ENCODE results near the gene GABRG3.

GABRG3 gene

GRCh38 chr15:26970712-26971210, at the start of gene GABRG3:
Gene GABRG3 (plus strand): TSS chr15:26971181.
- no peak for DNase-seq (ENCODE audit: low spot score)

- DNase-seq (ENCODE audit: low spot score) = no peak
These were observed 49.5 kb upstream of the GABRG3 start for GRCh38 chr15:26921433-26921832.

GRCh38 chr15:26926081-26926480, 44.9 kb upstream of the GABRG3 start:
- no peak for DNase-seq (ENCODE audit: low spot score)

DNA sequence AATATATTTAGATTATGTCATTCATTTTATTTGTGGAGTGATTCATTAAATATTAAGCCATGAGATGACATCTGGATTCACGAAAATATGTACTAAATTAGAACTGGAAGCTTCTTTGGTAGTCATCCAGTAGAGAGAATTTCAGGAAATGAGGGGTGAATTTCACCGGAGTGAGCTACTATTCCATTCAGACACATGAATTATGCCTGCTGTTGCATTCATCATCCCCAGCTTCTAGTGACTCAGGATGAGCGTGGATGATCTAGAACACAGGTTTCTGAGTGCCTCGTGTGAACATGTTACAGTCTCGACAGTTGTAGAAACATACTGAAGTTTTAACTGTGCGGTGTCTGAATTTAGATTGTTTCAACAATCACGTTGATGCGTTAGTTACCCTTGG, 42.9 kb upstream of the GABRG3 start:
- no peak for DNase-seq (ENCODE audit: low spot score)

DNA sequence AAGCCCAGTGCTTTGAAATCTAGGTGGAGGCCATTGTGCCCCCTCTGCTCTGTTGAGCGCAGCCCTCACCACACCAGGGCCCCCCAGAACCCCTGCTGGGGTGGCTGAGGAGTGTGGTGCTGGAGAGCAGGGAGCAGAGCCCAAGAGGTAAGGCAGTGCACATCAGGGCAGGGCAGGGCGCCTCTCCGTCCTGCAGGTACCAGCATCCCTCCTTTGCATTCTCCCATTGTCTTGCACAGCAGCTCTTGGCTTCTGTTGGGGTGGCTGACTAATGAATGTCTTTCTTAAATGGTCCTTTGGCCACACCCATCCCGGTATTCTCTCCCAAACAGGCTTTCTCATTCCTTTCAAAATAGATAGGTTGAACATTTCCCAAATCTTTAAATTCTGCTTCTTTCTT, 41.4 kb upstream of the GABRG3 start:
- no peak for DNase-seq (ENCODE audit: low spot score)

GRCh38 chr15:26934848-26935247, 36.1 kb upstream of the GABRG3 start:
- no peak for DNase-seq (ENCODE audit: low spot score)

- no peak for DNase-seq (ENCODE audit: low spot score)
These were observed 35.7 kb upstream of the GABRG3 start for GRCh38 chr15:26935322-26935721.

DNA sequence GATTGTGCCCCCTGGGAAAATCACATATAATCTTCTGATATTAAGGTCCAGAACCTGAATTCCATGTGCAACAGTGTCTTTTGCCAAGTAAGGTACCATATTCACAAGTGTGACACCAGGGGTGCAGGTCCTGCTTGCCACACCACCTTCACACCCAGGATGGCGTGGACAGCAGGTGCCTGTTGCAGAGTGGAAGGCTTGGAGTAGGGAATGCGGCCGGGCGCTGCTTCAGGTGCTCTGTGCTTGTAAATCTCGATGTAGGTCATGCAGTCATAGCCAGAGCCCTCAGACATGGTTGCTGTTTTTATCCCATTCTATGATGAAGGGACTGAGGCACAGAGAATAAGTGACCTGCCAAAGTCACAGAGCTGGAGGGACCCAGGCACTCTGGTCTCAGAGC, 34.5 kb upstream of the GABRG3 start:
- no peak for DNase-seq (ENCODE audit: low spot score)

GRCh38 chr15:26937134-26937533, 33.8 kb upstream of the GABRG3 start:
- no peak for DNase-seq (ENCODE audit: low spot score)

DNA sequence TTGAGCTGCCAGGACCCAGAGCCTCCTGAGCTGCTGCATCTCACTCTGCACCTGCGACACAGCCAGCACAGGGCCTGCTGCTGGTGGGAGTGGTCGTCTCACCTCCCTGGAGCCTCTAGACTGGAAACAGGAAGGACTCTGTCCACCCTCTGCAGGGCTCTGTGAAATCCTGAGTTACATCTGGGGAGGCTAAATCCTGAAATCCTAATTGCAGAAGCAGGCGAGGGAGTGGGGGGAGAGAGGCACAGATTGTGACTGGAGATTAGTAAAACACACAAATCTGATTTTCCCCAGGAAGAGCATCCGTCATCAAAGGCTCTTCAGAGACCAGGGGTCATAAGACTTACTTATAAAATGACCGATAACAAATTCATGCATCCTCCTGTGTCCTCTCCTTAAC, 31.6 kb upstream of the GABRG3 start:
- DNase-seq (ENCODE audit: low spot score) = no peak

GRCh38 chr15:26941489-26941888, 29.5 kb upstream of the GABRG3 start:
- DNase-seq (ENCODE audit: low spot score) = no peak

GRCh38 chr15:26943866-26944265, 27.1 kb upstream of the GABRG3 start:
- no peak for DNase-seq (ENCODE audit: low spot score)

DNA sequence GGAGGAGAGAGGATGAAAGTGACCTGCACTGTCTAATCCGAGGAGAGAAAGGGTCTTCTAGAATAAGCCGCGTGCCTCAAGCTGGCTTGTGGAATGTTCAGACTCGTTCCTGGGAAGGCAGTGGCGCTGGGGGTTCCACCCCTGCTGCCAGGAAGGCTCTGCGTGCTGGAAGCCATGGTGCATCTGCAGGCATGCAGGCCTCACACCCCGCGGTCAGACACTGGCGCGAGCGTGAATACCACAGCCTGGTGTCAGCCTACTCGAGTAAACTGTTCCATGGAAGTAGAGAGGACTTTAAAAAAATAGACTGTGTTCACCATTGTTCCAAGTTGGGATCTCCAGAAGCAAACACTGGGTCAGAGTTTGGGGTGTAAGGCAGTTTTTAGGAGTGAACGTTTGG, 25.9 kb upstream of the GABRG3 start:
- no peak for DNase-seq (ENCODE audit: low spot score)

DNA sequence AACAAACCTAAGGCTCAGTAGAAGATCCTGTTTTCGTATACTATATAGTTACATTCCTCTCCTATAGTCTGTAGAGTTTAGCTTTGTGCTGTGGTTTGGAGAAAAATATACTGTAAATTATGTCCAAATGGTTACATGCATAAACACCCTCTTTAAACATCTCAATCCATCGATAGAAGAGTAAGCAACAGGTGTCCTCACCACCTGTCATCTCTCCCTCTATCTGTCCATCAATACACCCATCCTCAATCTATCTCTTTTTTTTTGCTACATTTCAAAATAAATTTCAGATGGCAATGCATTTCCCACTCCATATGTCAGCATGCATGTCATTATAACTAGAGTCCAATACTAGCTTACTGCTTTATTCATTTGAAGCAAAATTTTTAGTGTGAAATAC, 21.0 kb upstream of the GABRG3 start:
- no peak for DNase-seq (ENCODE audit: low spot score)

- DNase-seq (ENCODE audit: low spot score) = no peak
These were observed 16.6 kb upstream of the GABRG3 start for GRCh38 chr15:26954403-26954802.

DNA sequence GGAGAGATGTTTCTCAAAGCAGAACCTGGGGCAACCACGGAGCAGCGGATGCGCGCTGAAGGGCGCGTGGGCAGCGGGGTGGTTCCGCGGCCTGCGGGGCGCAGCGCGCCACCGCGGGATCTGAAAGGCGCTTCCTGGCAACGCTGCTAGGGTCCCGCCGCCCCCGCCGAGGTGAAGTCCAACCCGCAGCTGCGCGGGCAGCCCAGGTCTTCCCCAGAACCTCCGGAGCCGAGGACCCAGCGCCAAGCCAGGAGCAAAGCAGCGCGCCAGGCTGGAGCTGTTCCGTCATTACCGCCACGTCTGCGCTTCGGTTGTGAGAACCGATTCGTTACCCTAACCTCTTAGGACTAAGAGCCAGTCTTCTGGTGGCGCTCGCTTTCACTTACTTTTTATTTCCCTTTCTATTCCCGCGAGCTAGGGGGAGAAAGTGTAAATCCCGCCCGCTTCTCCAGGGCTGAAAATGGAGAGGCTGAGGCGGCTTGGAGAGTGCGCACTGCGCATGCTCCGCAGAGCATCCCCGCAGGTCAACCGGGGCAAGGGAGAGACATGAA, 3.2 kb upstream of the GABRG3 start:
- no peak for DNase-seq (ENCODE audit: low spot score)

DNA sequence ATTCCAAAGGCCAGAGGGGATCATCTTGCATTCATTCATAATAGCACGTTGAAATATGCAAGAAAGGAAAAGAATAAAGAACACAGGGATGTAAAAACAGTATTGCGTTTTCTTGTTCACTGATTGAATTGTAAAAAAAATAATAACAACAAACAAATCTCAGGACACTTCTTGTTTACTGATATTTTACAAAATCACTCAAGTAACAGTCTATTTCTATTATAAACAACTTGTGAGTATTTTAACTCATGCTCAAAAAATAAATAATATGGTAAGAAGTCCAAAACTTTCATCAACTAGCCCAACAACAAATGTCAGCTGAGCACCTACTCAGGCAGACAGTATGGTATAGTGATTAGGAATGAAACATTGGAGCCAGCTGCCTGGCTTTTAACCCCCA, 2.2 kb upstream of the GABRG3 start:
- no peak for DNase-seq (ENCODE audit: low spot score)

DNA sequence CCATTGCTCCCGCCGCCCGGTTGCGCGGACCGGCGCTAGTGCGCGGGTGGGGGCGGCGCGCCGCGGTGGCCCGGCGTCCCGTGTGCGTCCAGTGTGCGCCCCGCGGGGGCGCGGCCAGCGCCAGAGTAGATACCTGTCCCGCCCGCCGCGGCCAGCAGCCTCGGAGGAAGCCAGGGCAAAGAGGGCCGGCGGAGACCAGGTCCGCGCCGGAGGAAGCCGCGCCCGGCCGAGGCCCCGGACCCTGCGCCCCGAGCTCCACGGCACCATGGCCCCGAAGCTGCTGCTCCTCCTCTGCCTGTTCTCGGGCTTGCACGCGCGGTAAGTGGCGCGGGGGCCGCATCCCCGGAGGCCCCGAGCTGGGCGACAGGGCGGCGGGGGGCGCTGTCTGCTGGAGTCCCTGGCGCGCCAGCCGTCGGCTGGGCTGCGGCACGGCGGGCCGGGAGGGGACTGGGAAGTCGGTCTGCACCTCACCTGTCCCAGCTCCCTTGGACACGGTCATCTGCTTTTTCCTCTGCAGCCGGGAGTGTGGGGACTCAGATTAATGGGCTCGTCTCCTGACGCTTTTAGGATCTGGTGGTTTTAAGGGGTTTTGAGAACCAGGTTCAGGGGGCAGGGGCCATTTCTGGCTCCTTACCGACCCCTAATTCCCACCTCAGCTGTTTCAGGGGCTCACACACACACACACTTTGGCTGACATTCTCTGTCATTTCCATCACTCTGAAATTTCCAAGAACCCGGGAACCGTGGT, 464 bp downstream of the GABRG3 start:
- no peak for DNase-seq (ENCODE audit: low spot score)

DNA sequence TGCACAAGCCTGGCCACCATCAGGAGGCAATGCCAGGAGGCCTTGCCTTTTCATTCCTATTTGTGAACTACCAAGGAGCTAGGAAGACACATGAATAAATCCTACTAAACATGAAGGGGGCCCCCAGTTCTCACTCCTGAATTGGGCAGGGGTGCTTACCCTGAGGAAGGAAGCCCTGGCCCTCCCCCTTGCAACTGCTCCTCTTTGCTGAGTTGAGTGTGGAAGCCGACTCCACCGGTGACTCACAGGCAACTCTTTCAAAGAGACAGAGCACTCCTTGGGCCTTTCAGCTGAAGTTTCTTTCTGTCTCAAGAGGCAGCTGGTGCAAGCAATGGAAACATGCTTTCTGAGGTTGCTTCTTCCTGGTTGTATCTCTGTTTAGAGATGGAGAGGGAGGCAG, 1.7 kb downstream of the GABRG3 start:
- DNase-seq (ENCODE audit: low spot score) = no peak

DNA sequence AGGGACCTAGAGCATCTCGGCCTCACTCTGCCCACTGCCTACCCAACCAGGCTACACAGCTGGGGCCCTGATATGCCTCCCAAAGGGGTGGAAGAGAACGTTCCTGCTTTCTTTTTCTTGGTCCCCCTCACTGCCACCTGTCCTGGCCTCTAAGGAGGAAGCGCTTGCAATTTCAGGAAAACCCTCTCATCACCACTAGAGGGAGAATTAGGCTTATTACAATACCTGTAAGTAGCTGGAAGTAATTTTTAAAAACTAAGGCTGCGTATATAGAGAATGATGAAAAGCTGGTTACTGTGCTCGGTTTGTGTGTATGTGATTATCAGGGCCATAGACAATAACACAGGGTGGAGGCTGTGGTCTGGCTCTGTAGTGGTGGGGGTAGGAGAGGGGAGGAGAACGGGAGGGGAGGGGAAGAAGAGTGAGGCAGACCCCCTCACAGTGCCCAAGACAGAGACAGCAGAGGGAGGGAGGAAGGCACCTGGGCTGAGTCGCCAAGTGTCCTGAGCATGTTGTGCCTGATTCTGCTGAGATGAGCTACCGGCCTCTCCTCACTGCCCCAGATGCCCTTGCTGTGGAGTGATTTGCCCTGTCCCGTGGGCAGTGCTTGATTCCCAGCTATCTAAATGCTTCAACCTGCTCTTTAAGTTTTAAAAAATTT, 3.3 kb downstream of the GABRG3 start:
- no peak for DNase-seq (ENCODE audit: low spot score)

DNA sequence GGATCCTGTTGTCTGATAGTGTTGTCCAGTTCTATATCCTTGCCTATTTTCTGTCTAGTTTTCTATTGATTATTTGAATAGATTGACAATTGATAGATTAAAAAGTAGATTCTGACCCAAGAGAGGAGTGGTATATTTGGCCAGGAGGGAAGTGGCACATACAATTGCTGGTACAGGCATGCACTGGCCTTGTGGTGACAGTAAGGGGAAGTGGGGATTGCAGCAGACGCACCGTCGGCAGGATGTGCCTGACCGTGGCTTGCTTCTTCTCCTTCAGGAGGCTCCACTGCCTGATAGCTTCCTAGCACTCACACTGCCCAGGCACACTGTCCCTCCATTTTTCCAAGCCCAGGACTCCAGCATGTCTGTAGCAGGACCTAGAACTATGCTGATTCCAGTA, 10.5 kb downstream of the GABRG3 start:
- no peak for DNase-seq (ENCODE audit: low spot score)

- DNase-seq (ENCODE audit: low spot score) = no peak
These were observed 12.8 kb downstream of the GABRG3 start for GRCh38 chr15:26983822-26984221.

GRCh38 chr15:26985050-26985449, 14.1 kb downstream of the GABRG3 start:
- no peak for DNase-seq (ENCODE audit: low spot score)

Measured in GM03348 (cell line).